IMR-90 (cell line): ENCODE data around the gene FUT4. TPM values are rescaled to one million over a fixed set of nuclear protein-coding genes. Genes with fewer than 3 reads are reported as not detected.

Experiments
- ATAC-seq: fragments of 200-7000 bp; cut with Tn5 transposase; 2 replicates; pipeline ENCODE4 v1.9.1; 2020; ENCODE audit warnings: low read depth, mild to moderate bottlenecking, moderate library complexity
- BruUV-seq: library from RNA; stranded (reverse); fragments of 400-500 nt; replicated peaks from 2 replicates; lab custom pipeline; 2021; lab: Mats Ljungman, UMichigan
- CTCF ChIA-PET: fragments of 300-600 bp; formaldehyde crosslinking; extraction: SDS; loops from one replicate; lab custom pipeline; 2021; ENCODE audit warnings: antibody characterized with exemption; lab: Yijun Ruan, JAX
- POLR2A ChIA-PET: fragments of 300-600 bp; sonication (Branson Sonifier 250); formaldehyde crosslinking; loops from one replicate; lab custom pipeline; 2022; ENCODE audit warnings: antibody characterized with exemption; ENCODE audit not compliant: unreplicated experiment; lab: Charles Lee
- DNase-seq: peaks from one replicate; pipeline ENCODE4 v3.0.0; 2013
- H2AFZ ChIP-seq: replicated peaks from 2 replicates; pipeline ENCODE3; 2013; ENCODE audit warnings: low read length, mild to moderate bottlenecking; ENCODE audit not compliant: poor library complexity
- H2AK5ac ChIP-seq: 2 replicates; pipeline ENCODE4 v1.6.1; 2013; ENCODE audit warnings: low read depth, low read length, inconsistent platforms
- H2AK9ac ChIP-seq: replicated peaks from 2 replicates; pipeline ENCODE3; 2013; ENCODE audit warnings: mild to moderate bottlenecking, low read depth, low read length, moderate library complexity; ENCODE audit not compliant: poor library complexity
- H2BK120ac ChIP-seq: 2 replicates; pipeline ENCODE4 v1.6.1; 2013; ENCODE audit warnings: low read depth, low read length, inconsistent platforms
- H2BK15ac ChIP-seq: 3 replicates; pipeline ENCODE4 v1.6.1; 2013; ENCODE audit warnings: low read depth, low read length, inconsistent platforms
- H2BK20ac ChIP-seq: 2 replicates; pipeline ENCODE4 v1.6.1; 2013; ENCODE audit warnings: low read depth, mild to moderate bottlenecking, inconsistent platforms, low read length, moderate library complexity
- H2BK5ac ChIP-seq: 2 replicates; pipeline ENCODE4 v1.6.1; 2013; ENCODE audit warnings: mild to moderate bottlenecking, low read depth, low read length, inconsistent platforms; ENCODE audit not compliant: poor library complexity, severe bottlenecking
- H3K14ac ChIP-seq: replicated peaks from 2 replicates; pipeline ENCODE4 v1.6.1; 2013; ENCODE audit warnings: low read depth, low read length, inconsistent platforms
- H3K18ac ChIP-seq: 2 replicates; pipeline ENCODE4 v1.6.1; 2013; ENCODE audit warnings: low read depth, low read length, control low read depth
- H3K23ac ChIP-seq: 2 replicates; pipeline ENCODE4 v1.6.1; 2013; ENCODE audit warnings: low read depth, low read length, inconsistent platforms
- H3K27ac ChIP-seq: 2 replicates; pipeline ENCODE4 v1.5.1; 2013; ENCODE audit warnings: mild to moderate bottlenecking, control low read depth, low read length; ENCODE audit not compliant: insufficient read depth
- H3K27me3 ChIP-seq: 2 replicates; pipeline ENCODE4 v1.6.1; 2013; ENCODE audit warnings: low read length; ENCODE audit not compliant: control insufficient read depth, insufficient read depth
- H3K36me3 ChIP-seq: 2 replicates; pipeline ENCODE4 v1.6.1; 2013; ENCODE audit warnings: low read length, mixed read lengths; ENCODE audit not compliant: control insufficient read depth, insufficient read depth
- H3K4ac ChIP-seq: 2 replicates; pipeline ENCODE4 v1.6.1; 2013; ENCODE audit warnings: low read depth, low read length, inconsistent platforms
- H3K4me1 ChIP-seq: 2 replicates; pipeline ENCODE4 v1.6.1; 2013; ENCODE audit warnings: low read length, mixed read lengths; ENCODE audit not compliant: control insufficient read depth, insufficient read depth
- H3K4me2 ChIP-seq: 2 replicates; pipeline ENCODE4 v1.6.1; 2013; ENCODE audit warnings: low read depth, mild to moderate bottlenecking, control low read depth, low read length, moderate library complexity
- H3K4me3 ChIP-seq: 2 replicates; pipeline ENCODE4 v1.5.1; 2013; ENCODE audit warnings: low read depth, mild to moderate bottlenecking, control low read depth, low read length, moderate library complexity; ENCODE audit not compliant: insufficient read depth
- H3K56ac ChIP-seq: 2 replicates; pipeline ENCODE4 v1.6.1; 2013; ENCODE audit warnings: low read length, inconsistent platforms; ENCODE audit not compliant: insufficient read depth; ENCODE audit errors: extremely low read depth
- H3K79me1 ChIP-seq, 2 experiments: 2 replicates each; pipeline ENCODE4 v1.6.1; 2013; ENCODE audit warnings: low read length in 2 of 2, inconsistent platforms in 1 of 2, low read depth in 1 of 2
- H3K9ac ChIP-seq: 2 replicates; pipeline ENCODE4 v1.6.1; 2013; ENCODE audit warnings: low read depth, low read length, control low read depth
- H3K9me1 ChIP-seq: 2 replicates; pipeline ENCODE4 v1.6.1; 2013; ENCODE audit warnings: low read length, inconsistent platforms; ENCODE audit not compliant: insufficient read depth
- H3K9me3 ChIP-seq: 2 replicates; pipeline ENCODE4 v1.6.1; 2013; ENCODE audit warnings: low read length; ENCODE audit not compliant: control insufficient read depth, insufficient read depth
- H4K20me1 ChIP-seq: 2 replicates; pipeline ENCODE4 v1.6.1; 2013; ENCODE audit warnings: low read length, inconsistent platforms; ENCODE audit not compliant: insufficient read depth
- H4K5ac ChIP-seq: 2 replicates; pipeline ENCODE4 v1.6.1; 2013; ENCODE audit warnings: mild to moderate bottlenecking, low read depth, low read length, control low read depth
- H4K8ac ChIP-seq, 2 experiments: 2 replicates each; pipeline ENCODE4 v1.6.1; 2013; ENCODE audit warnings: low read depth in 2 of 2, low read length in 2 of 2, control low read depth in 1 of 2, inconsistent platforms in 1 of 2
- H4K91ac ChIP-seq: 2 replicates; pipeline ENCODE4 v1.6.1; 2013; ENCODE audit warnings: low read depth, low read length, inconsistent platforms; ENCODE audit not compliant: insufficient read depth
- FOS ChIP-seq: fragments of 150-350 bp; IDR thresholded peaks from 2 replicates; pipeline ENCODE4 v1.6.1; 2016; ENCODE audit warnings: low read depth, low read length
- NFE2L2 ChIP-seq: fragments of 150-350 bp; IDR thresholded peaks from 2 replicates; pipeline ENCODE4 v1.6.1; 2016; ENCODE audit warnings: low read depth, mild to moderate bottlenecking, low read length
- POLR2A ChIP-seq: IDR thresholded peaks from 2 replicates; pipeline ENCODE4 v1.6.1; 2012; ENCODE audit warnings: mild to moderate bottlenecking, low read depth, low read length
- RAD21 ChIP-seq: IDR thresholded peaks from 2 replicates; pipeline ENCODE4 v1.6.1; 2012; ENCODE audit warnings: low read length, improper control_type of control experiment
- RCOR1 ChIP-seq: IDR thresholded peaks from 2 replicates; pipeline ENCODE4 v1.6.1; 2012; ENCODE audit warnings: mild to moderate bottlenecking, low read length, improper control_type of control experiment; ENCODE audit not compliant: insufficient replicate concordance
- SMC3 ChIP-seq: fragments of 150-350 bp; IDR thresholded peaks from 2 replicates; pipeline ENCODE4 v1.6.1; 2016; ENCODE audit warnings: low read depth, mild to moderate bottlenecking, antibody characterized with exemption, low read length, moderate library complexity
- WGBS, 2 experiments: methylation state at CpG; one replicate each; pipeline versions ENCODE4 v1.1.5 to v1.1.7; 2013; ENCODE audit warnings: missing lambda C conversion rate in 2 of 2; ENCODE audit not compliant: insufficient read length in 1 of 2; ENCODE audit errors: extremely low coverage in 2 of 2; 5-methylcytosine and 5-hydroxymethylcytosine counted together
- dilution Hi-C: fragments of 300-500 bp; cut with HindIII; formaldehyde crosslinking; loops from one replicate; pipeline ENCODE4 v1.14.3; 2018; ENCODE audit warnings: low sequenced_read_pairs; ENCODE audit not compliant: unreplicated experiment
- in situ Hi-C: fragments of 300-500 bp; cut with MboI; formaldehyde crosslinking; loops from 3 replicates; pipeline ENCODE4 v1.14.3; 2019; ENCODE audit warnings: low sequenced_read_pairs, inconsistent platforms, mixed read lengths
- intact Hi-C: fragments of 100-400 bp; cut with micrococcal nuclease; formaldehyde crosslinking; loops from 2 replicates; pipeline ENCODE4 v1.10.0; 2022
- polyA plus RNA-seq, 3 experiments: library from polyadenylated mRNA; depleted of rRNA; stranded (reverse); fragments of >200 nt; gene quantifications; 2 replicates each; pipeline ENCODE4 v1.2.3, GENCODE V29; 2012; ENCODE audit warnings: low replicate concordance in 1 of 3
- total RNA-seq: library from RNA; depleted of rRNA; stranded (reverse); fragments of >200 nt; gene quantifications from 2 replicates; pipeline ENCODE4 v1.2.3, GENCODE V29; 2012
- TF ChIP-seq, protein P1 (sequence below): conservative IDR thresholded peaks from 2 replicates; pipeline ENCODE4 v1.5.1; 2012; ENCODE audit warnings: mild to moderate bottlenecking, low read depth, low read length, improper control_type of control experiment

FUT4 gene
- total and polyA plus RNA-seq, 2 of the 4 experiments (the other 2 are of a cell fraction) = 2.2 to 2.4 TPM

GRCh38 chr11:94563176-94563847 lies 19.6 kb downstream of the FUT4 start:
- H3K9me1 ChIP-seq = peaks cover 7% of the 10 kb centered on the region
- H4K5ac ChIP-seq = no peak overlapping the region
- H3K79me1 ChIP-seq = peaks cover 0 to 5% of the 10 kb centered on the region in 2 experiments; a peak in 1 of 4 replicates
- peak overlapping the region; percentile 23; the same call in 1 of the 2 replicates for H2AK5ac ChIP-seq
- 0 out of 3 replicates have a peak overlapping the region, but pooled peaks have one; percentile 5 for H2BK15ac ChIP-seq
- in situ Hi-C loops (no loop called here), intact Hi-C loops (loop anchor here (1.0 kb wide), 1 partner anchor 44 kb away; no protein-coding TSS in a partner anchor), dilution Hi-C loops (no loop called here)
- H4K91ac ChIP-seq = no peak overlapping the region; the same call in 1 of the 2 replicates
- no peaks in the 10 kb centered on the region for H3K27me3 ChIP-seq
- no peaks in the 10 kb centered on the region for H3K9me3 ChIP-seq
- H3K56ac ChIP-seq = no peak overlapping the region
- no peak overlapping the region for H3K27ac ChIP-seq
- 60% methylated on average over 1 of the region's 4 CpGs; no CpG with 5 or more reads in 1 of the 2 experiments for WGBS, 2 experiments
- ATAC-seq (peak; percentile 98), DNase-seq (peak; percentile 77)
- peak overlapping the region; percentile 35; the same call in 1 of the 2 replicates for H3K23ac ChIP-seq
- POLR2A ChIA-PET = no interaction called here
- H2AFZ ChIP-seq = peak overlapping the region; percentile 48
- no peak overlapping the region for H3K18ac ChIP-seq
- H3K36me3 ChIP-seq = no peaks in the 10 kb centered on the region
- TF ChIP-seq RAD21 (peak; percentile 66), FOS (peak; percentile 74), SMC3 (peak; percentile 52; the same call in 1 of the 2 replicates), NFE2L2 (no peak), POLR2A (no peak), RCOR1 (no peak)
- TF ChIP-seq, protein P1, sequence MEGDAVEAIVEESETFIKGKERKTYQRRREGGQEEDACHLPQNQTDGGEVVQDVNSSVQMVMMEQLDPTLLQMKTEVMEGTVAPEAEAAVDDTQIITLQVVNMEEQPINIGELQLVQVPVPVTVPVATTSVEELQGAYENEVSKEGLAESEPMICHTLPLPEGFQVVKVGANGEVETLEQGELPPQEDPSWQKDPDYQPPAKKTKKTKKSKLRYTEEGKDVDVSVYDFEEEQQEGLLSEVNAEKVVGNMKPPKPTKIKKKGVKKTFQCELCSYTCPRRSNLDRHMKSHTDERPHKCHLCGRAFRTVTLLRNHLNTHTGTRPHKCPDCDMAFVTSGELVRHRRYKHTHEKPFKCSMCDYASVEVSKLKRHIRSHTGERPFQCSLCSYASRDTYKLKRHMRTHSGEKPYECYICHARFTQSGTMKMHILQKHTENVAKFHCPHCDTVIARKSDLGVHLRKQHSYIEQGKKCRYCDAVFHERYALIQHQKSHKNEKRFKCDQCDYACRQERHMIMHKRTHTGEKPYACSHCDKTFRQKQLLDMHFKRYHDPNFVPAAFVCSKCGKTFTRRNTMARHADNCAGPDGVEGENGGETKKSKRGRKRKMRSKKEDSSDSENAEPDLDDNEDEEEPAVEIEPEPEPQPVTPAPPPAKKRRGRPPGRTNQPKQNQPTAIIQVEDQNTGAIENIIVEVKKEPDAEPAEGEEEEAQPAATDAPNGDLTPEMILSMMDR = peak; percentile 62
- no peak overlapping the region; the same call in 1 of the 2 replicates for H2BK20ac ChIP-seq
- H3K14ac ChIP-seq = 0 out of 2 replicates have a peak overlapping the region, but pooled peaks have one; percentile 61
- CTCF ChIA-PET = interaction anchor here (0.7 kb wide), 1 partner anchor 37 kb away, joined by 4 read pairs; no protein-coding TSS in a partner anchor
- H3K4me1 ChIP-seq = peaks cover 6% of the 10 kb centered on the region
- H2BK5ac ChIP-seq = no peak overlapping the region
- no peak overlapping the region for H2BK120ac ChIP-seq
- no peaks in the 10 kb centered on the region for H4K20me1 ChIP-seq
- peak overlapping the region; percentile 16 for H2AK9ac ChIP-seq
- BruUV-seq = no TSS peak
- peak overlapping the region; percentile 31; the same call in 1 of the 2 replicates for H3K4ac ChIP-seq
- H4K8ac ChIP-seq = no peak overlapping the region; a peak in 1 of 4 replicates
- no peak overlapping the region for H3K9ac ChIP-seq
- no peak overlapping the region for H3K4me2 ChIP-seq
- no peak overlapping the region for H3K4me3 ChIP-seq
